ENCODE measurements around the gene PRMT1. TPM values are rescaled to one million over a fixed set of nuclear protein-coding genes. Genes with fewer than 3 reads are reported as not detected.

The PRMT1 gene
- total and polyA plus RNA-seq, 9 of the 15 experiments (the other 6 are each of a cell fraction or from before 2014, with no cell fraction given) = 13.3 to 464 (median 326) TPM

DNA sequence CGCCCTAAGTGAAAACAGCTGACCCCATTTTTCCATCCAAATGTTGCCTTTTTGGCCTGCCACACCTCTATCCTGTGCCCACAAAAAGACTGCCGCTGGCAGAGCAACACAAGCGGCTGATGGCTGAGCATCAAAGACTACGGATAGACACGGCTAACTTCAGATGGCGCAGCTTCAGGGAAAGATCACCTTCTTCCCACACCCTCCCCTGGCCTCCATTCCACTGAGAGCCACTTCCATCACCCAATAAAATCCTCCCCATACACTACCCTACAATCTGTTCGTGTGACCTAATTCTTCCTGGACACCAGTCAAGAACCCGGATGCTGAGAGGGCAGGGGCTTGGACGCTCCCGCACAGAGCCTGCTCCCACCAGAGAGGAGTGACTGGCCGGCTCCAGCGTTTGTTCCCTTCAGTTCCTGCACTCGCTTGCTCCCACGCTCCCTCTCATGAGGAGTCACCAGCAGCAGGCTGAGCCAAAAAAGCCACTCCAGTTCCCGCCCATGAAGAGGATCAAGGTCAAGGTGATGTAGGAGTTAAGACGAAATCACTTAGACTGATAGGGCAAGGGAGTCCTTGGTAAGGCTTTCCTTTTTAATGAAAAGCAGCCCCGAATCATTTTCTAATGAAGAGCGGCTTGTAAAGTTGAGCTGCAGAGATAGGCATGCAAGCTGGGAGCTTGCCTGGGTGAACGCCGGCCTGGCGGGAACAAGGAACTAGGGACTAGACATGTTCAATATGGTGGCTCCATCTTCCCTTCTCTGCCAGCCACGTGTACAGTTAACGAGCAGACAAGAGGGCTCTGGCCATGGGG, 50.4 kb downstream of the PRMT1 start (continued):
- TF ChIP-seq CEBPG (CRISPR knock-in tag; IDR thresholded peaks at IDR 0.05) (no peak), CEBPG (tag; conservative IDR thresholded peaks at IDR 0.05 in 1 of 2, IDR thresholded peaks at IDR 0.05 in 1 of 2) (no peak), L3MBTL2 (IDR thresholded peaks at IDR 0.05) (peak; percentile 52; the same call in 1 of the 2 replicates), GTF2E2 (tag; IDR thresholded peaks at IDR 0.05) (no peak), CBX2 (IDR thresholded peaks at IDR 0.05; ENCODE audit: insufficient read depth, low read length, poor library complexity, severe bottlenecking) (no peak), STAG1 (CRISPR knock-in tag; IDR thresholded peaks at IDR 0.05; ENCODE audit: borderline replicate concordance) (no peak), ZNF224 (CRISPR knock-in tag; IDR thresholded peaks at IDR 0.05) (no peak), MYC (IDR thresholded peaks at IDR 0.05; ENCODE audit: low read depth, low read length) (peak; percentile 54; the same call in 1 of the 2 replicates), MYC (CRISPR knock-in tag; IDR thresholded peaks at IDR 0.05; ENCODE audit: borderline replicate concordance, low read depth) (no peak), TGIF2 (CRISPR knock-in tag; IDR thresholded peaks at IDR 0.05) (no peak), ZNF175 (CRISPR knock-in tag; IDR thresholded peaks at IDR 0.05; ENCODE audit: low read depth) (no peak), DPF2 (IDR thresholded peaks at IDR 0.05) (no peak), CXXC5 (CRISPR knock-in tag; IDR thresholded peaks at IDR 0.05) (no peak), ZNF644 (tag; IDR thresholded peaks at IDR 0.05; ENCODE audit: low read depth) (no peak), CREBBP (IDR thresholded peaks at IDR 0.05; ENCODE audit: low read depth, low read length) (no peak), ZNF263 (CRISPR knock-in tag; IDR thresholded peaks at IDR 0.05; ENCODE audit: borderline replicate concordance) (no peak), SMAD4 (CRISPR knock-in tag; conservative IDR thresholded peaks at IDR 0.05) (0 out of 2 replicates have a peak, but pooled peaks have one; percentile 52)
- TF ChIP-seq, protein P1, sequence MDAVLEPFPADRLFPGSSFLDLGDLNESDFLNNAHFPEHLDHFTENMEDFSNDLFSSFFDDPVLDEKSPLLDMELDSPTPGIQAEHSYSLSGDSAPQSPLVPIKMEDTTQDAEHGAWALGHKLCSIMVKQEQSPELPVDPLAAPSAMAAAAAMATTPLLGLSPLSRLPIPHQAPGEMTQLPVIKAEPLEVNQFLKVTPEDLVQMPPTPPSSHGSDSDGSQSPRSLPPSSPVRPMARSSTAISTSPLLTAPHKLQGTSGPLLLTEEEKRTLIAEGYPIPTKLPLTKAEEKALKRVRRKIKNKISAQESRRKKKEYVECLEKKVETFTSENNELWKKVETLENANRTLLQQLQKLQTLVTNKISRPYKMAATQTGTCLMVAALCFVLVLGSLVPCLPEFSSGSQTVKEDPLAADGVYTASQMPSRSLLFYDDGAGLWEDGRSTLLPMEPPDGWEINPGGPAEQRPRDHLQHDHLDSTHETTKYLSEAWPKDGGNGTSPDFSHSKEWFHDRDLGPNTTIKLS (IDR thresholded peaks at IDR 0.05; ENCODE audit: borderline replicate concordance, low read depth) = peak; percentile 63; the same call in 1 of the 2 replicates
- TF ChIP-seq, protein P2, sequence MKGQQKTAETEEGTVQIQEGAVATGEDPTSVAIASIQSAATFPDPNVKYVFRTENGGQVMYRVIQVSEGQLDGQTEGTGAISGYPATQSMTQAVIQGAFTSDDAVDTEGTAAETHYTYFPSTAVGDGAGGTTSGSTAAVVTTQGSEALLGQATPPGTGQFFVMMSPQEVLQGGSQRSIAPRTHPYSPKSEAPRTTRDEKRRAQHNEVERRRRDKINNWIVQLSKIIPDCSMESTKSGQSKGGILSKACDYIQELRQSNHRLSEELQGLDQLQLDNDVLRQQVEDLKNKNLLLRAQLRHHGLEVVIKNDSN (CRISPR knock-in tag; IDR thresholded peaks at IDR 0.05) = no peak
- TF ChIP-seq, protein P3, sequence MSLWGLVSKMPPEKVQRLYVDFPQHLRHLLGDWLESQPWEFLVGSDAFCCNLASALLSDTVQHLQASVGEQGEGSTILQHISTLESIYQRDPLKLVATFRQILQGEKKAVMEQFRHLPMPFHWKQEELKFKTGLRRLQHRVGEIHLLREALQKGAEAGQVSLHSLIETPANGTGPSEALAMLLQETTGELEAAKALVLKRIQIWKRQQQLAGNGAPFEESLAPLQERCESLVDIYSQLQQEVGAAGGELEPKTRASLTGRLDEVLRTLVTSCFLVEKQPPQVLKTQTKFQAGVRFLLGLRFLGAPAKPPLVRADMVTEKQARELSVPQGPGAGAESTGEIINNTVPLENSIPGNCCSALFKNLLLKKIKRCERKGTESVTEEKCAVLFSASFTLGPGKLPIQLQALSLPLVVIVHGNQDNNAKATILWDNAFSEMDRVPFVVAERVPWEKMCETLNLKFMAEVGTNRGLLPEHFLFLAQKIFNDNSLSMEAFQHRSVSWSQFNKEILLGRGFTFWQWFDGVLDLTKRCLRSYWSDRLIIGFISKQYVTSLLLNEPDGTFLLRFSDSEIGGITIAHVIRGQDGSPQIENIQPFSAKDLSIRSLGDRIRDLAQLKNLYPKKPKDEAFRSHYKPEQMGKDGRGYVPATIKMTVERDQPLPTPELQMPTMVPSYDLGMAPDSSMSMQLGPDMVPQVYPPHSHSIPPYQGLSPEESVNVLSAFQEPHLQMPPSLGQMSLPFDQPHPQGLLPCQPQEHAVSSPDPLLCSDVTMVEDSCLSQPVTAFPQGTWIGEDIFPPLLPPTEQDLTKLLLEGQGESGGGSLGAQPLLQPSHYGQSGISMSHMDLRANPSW (CRISPR knock-in tag; IDR thresholded peaks at IDR 0.05) = no peak
- TF ChIP-seq, protein P4, sequence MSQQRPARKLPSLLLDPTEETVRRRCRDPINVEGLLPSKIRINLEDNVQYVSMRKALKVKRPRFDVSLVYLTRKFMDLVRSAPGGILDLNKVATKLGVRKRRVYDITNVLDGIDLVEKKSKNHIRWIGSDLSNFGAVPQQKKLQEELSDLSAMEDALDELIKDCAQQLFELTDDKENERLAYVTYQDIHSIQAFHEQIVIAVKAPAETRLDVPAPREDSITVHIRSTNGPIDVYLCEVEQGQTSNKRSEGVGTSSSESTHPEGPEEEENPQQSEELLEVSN (IDR thresholded peaks at IDR 0.05; ENCODE audit: borderline replicate concordance in 1 of 2, extremely low read depth in 1 of 2, insufficient read depth in 1 of 2, insufficient read length in 1 of 2, low read depth in 1 of 2, low read length in 1 of 2, poor library complexity in 1 of 2, severe bottlenecking in 1 of 2) = peak in 1 of 2 experiments; percentile 7
